NCI-H1092 treated with DMSO at 0.1 percent for 48 hours (cell line): Measurements from ENCODE around the gene NR1D2.
"Not testable (repeated sequence)": the region's sequence is repeated elsewhere in the genome, so short reads cannot be mapped to it uniquely, and the experiment has no call there.

Experiments used
- DNase-seq: peaks from one replicate; lab custom pipeline; 2025; lab: John Stamatoyannopoulos, UW

Gene NR1D2

GRCh38 chr3:24005669-24006068 is 60.6 kb downstream of the NR1D2 start:
- no peak for DNase-seq

- DNase-seq: not testable (repeated sequence)
These were observed 65.7 kb downstream of the NR1D2 start for GRCh38 chr3:24010834-24011233.

- no peak for DNase-seq
These were observed 67.6 kb downstream of the NR1D2 start for GRCh38 chr3:24012589-24013269.

DNA sequence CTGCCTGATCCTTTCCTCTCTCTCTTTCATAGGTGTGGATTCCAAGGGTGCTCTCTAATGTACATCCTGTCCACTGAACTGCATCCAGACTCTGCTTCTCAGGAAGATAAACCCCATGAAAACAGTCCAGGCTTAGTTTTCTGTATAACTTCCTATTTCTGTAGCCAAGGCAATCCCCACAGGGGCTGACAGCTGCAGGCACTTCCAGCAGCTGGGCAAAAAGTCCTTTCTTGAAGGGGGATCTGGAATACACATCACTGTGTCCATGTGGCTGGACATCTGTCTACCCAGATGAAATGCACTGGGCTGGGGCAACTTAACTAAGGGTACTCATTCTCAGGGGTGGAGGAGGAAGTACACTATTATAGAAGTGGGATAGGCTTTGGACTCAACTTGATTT is 72.2 kb downstream of the NR1D2 start:
- DNase-seq: no peak

DNA sequence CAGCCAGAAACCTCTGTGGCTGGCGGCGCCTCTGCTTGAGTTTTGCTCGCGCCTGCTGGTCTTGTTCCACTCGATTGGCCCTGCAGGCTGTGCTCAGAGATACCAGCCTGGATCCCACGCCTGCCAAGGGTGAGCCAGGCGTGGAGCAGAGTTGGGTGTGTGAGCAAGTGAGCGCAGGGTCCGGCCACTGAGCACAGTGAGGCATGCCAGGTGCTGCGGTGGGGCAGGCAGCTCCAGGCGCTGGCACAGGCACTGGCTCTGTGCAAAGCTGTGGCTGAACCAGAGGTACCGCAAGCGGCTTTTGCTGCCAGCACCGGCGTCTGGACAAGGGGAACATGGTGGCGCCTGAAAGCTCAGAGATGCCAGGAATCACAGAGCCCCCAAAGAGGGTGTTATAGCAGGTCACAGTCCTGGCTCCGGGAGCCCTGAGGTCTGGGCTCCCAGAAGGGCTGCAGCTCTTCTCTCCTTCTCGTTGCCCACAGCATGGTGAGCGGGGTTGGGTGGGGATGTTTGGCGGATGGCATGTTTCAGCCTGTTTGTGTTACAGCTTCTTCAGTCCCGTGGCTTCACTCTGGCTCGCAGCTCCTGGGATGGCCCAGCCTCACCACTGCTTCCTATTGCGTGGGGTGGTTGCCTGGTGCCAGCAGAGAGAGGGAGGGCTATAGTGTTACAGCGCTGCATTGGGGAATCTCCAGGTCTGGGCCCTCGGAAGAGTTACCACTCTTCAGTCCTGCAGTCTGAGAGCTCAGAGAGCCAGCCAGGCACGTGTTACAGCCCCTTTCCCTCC is 73.9 kb downstream of the NR1D2 start:
- no peak for DNase-seq

- no peak for DNase-seq
These were observed 74.5 kb downstream of the NR1D2 start for GRCh38 chr3:24019585-24019984.

- DNase-seq: no peak
These were observed 75.1 kb downstream of the NR1D2 start for GRCh38 chr3:24020036-24020691.

DNA sequence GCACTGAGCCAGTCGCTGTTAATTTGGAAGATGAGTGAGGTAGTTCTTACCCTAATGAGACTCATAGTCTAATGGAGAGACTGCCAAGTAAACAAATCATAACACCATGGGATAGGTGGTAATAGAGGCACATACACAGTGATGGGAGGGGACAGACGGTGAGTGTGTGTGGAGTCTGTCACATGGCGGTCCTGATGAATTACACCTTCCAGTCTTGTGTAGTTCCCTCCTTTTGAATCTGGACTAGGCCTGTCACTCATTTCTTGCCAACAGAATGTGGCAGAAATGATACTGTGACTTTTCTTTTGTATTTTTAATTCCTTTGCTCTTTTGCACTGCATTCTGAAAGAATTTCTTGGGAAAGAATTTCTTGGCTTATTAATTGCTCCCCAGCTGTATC is 78.1 kb downstream of the NR1D2 start:
- no peak for DNase-seq

GRCh38 chr3:24025805-24026204 is 80.7 kb downstream of the NR1D2 start:
- no peak for DNase-seq

DNA sequence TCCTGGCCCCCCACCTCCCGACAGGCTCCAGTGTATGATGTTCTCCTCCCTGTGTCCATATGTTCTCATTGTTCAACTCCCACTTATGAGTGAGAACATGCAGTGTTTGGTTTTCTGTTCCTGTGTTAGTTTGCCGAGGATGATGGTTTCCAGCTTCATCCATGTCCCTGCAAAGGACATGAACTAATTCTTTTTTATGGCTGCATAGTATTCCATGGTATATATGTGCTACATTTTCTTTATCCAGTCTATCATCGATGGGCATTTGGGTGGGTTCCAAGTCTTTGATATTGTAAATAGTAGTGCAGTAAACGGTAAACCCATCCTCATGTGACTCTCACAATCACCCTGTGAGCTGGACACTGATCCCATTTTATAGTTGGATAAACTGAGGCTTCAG is 81.6 kb downstream of the NR1D2 start:
- not testable (repeated sequence) for DNase-seq

GRCh38 chr3:24027946-24028345 is 82.9 kb downstream of the NR1D2 start:
- DNase-seq: no peak
